Prostate gland (tissue), 2 donors: ENCODE results near the gene PGAP6.

ENCODE experiments used
- POLR2A ChIP-seq: fragments of 450-650 bp; IDR thresholded peaks from one replicate; pipeline ENCODE4 v1.6.1; 2016; ENCODE audit warnings: antibody characterized with exemption, mild to moderate bottlenecking
- POLR2AphosphoS5 ChIP-seq: sonication (generic); formaldehyde crosslinking; IDR thresholded peaks from one replicate; pipeline ENCODE4 v1.6.1; 2017; ENCODE audit warnings: antibody characterized with exemption
- TF ChIP-seq, protein P1 (sequence below), 4 experiments: fragments of 200-600 bp in 2 of 4; fragments of 450-650 bp in 2 of 4; sonication (generic) in 2 of 4; IDR thresholded peaks; 1 replicate in 3 of 4; 2 replicates in 1 of 4; pipeline ENCODE4 v1.5.1; 2016 to 2019; ENCODE audit warnings: antibody characterized with exemption in 4 of 4, mild to moderate bottlenecking in 2 of 4, moderate library complexity in 2 of 4

DNA sequence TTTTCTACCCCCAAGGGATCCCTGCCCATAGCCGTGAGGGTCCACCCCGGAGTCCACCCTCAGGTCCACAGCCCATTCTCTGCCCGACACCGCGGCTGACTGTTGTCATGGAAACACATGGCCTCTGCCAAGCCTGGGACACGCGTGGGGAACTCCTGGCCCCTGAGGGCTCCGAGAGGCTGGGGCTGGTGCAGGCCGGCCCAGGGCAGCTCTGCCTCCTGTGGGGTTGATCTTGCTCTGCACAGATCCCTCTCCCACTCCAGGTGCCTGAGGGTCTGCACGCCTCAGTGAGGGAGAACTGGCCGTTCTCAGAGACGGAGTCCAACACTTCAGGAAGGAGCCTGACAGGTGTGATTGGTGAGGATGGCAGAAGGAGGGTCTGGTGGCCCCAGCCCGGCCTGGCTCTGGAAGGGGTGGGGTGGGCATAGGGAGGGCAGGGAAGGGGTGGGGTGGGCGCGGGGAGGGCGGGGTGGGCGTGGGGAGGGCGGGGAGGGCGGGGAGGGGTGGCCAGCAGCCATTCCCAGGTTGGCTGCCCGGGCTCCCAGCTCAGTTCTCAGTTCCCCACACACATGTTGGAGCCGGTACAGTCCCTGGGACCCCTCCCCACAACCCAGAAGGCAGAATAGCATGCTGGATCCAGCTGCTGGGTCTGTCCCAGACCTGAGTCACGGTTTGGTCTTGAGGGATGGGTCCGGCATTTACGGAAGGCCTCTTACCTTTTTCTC is 17.9 kb downstream of the PGAP6 start:
- TF ChIP-seq POLR2AphosphoS5 (no peak), POLR2A (no peak)
- TF ChIP-seq, protein P1, sequence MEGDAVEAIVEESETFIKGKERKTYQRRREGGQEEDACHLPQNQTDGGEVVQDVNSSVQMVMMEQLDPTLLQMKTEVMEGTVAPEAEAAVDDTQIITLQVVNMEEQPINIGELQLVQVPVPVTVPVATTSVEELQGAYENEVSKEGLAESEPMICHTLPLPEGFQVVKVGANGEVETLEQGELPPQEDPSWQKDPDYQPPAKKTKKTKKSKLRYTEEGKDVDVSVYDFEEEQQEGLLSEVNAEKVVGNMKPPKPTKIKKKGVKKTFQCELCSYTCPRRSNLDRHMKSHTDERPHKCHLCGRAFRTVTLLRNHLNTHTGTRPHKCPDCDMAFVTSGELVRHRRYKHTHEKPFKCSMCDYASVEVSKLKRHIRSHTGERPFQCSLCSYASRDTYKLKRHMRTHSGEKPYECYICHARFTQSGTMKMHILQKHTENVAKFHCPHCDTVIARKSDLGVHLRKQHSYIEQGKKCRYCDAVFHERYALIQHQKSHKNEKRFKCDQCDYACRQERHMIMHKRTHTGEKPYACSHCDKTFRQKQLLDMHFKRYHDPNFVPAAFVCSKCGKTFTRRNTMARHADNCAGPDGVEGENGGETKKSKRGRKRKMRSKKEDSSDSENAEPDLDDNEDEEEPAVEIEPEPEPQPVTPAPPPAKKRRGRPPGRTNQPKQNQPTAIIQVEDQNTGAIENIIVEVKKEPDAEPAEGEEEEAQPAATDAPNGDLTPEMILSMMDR (IDR thresholded peaks at IDR 0.05), result no peak
